ENCODE results near the gene PRPS1. TPM values are rescaled to one million over a fixed set of nuclear protein-coding genes. Genes with fewer than 3 reads are reported as not detected.

The PRPS1 gene
- 54.4 and 80.5 TPM in 2 replicates for total RNA-seq (2016; rRNA removed; fragmentation: Illumina TruSeq; extraction: Trizol)
- 9.9 and 13.0 TPM in 2 replicates for total RNA-seq (2016; cell fraction: cytosol; rRNA removed; fragmentation: Illumina TruSeq; extraction: Trizol; ENCODE audit: low read depth)
- total RNA-seq (2016; cell fraction: insoluble cytoplasmic fraction; rRNA removed; fragmentation: Illumina TruSeq; extraction: Trizol), result 52.3 and 82.1 TPM in 2 replicates
- total RNA-seq (2016; cell fraction: membrane; rRNA removed; fragmentation: Illumina TruSeq; extraction: Trizol), result 25.7 and 27.0 TPM in 2 replicates
- 22.0 and 23.9 TPM in 2 replicates for total RNA-seq (2016; cell fraction: nucleus; rRNA removed; fragmentation: Illumina TruSeq; extraction: Trizol)
- 26.0 and 33.7 TPM in 2 replicates for polyA plus RNA-seq (2011; rRNA removed)
- polyA plus RNA-seq (2011; cell fraction: cytosol; rRNA removed), result 23.3 and 28.8 TPM in 2 replicates
- 7.3 and 8.4 TPM in 2 replicates for polyA plus RNA-seq (2011; cell fraction: nucleus; rRNA removed)
- polyA plus RNA-seq (2012), result 25.1 and 35.9 TPM in 2 replicates
- polyA plus RNA-seq (2016; cell fraction: cytosol; fragmentation: Illumina TruSeq; extraction: Trizol; ENCODE audit: low read depth), result 11.3 and 12.7 TPM in 2 replicates
- polyA plus RNA-seq (2016; cell fraction: insoluble cytoplasmic fraction; fragmentation: Illumina TruSeq; extraction: Trizol; ENCODE audit: low read depth), result 89.6 and 95.5 TPM in 2 replicates
- 18.7 and 19.3 TPM in 2 replicates for polyA plus RNA-seq (2016; cell fraction: membrane; fragmentation: Illumina TruSeq; extraction: Trizol; ENCODE audit: low read depth)
- 29.5 and 31.8 TPM in 2 replicates for polyA plus RNA-seq (2016; cell fraction: nucleus; fragmentation: Illumina TruSeq; extraction: Trizol; ENCODE audit: insufficient read depth, low read depth)
- 34.8 and 117 TPM in 2 replicates for polyA minus RNA-seq (2011; rRNA and poly(A)+ RNA removed; ENCODE audit: low replicate concordance)
- polyA minus RNA-seq (2011; cell fraction: cytosol; rRNA and poly(A)+ RNA removed), result 20.4 and 21.6 TPM in 2 replicates
- polyA minus RNA-seq (2011; cell fraction: nucleus; rRNA and poly(A)+ RNA removed), result 13.6 and 17.8 TPM in 2 replicates
- percentile 73 among the genes with signal in this experiment for Bru-seq, nascent RNA
- percentile 85 among the genes with signal in this experiment for BruChase-seq, experiment 1, labeled RNA remaining after a 6-hour chase
- BruChase-seq, experiment 2, labeled RNA remaining after a 2-hour chase, result percentile 74 among the genes with signal in this experiment
- long read RNA-seq, experiment 1, transcript PRPS1-204 (7 exons, 2,152 nt), result major isoform, 23 of 28 reads
- long read RNA-seq, experiment 1, partial matches to known transcripts, result 2 of 28 reads
- long read RNA-seq, experiment 1, other reads (novel, unspliced or antisense), result 3 of 28 reads
- long read RNA-seq, experiment 2, transcript PRPS1-204 (7 exons, 2,152 nt), result major isoform, 44 of 57 reads
- long read RNA-seq, experiment 2, partial matches to known transcripts, result 3 of 57 reads
- long read RNA-seq, experiment 2, other reads (novel, unspliced or antisense), result 10 of 57 reads

- Histone ChIP-seq H3K9ac (ENCODE audit: insufficient read depth, low read depth, low read length) (peak within 1 kb of the TSS; percentile 77), H3K9me3 (ENCODE audit: low read length) (no peaks in the 10 kb centered on the region), H3K4me2 (ENCODE audit: low read depth, low read length) (peak within 1 kb of the TSS; percentile 81), H4K20me1 (ENCODE audit: insufficient read depth, low read length) (0 out of 2 replicates have a peak, but pooled peaks cover 2% of the 10 kb centered on the region), H3K27me3 (ENCODE audit: control insufficient read depth in 1 of 2, insufficient read depth in 2 of 2, low read length in 2 of 2) (no peaks in the 10 kb centered on the region; a peak in 1 of 5 replicates), H3K27ac (ENCODE audit: extremely low read length, insufficient read depth, low read length) (peak within 1 kb of the TSS; percentile 74), H3K4me1 (ENCODE audit: insufficient read depth, low read length) (peaks cover 30% of the 10 kb centered on the region), H3K79me2 (ENCODE audit: insufficient read depth, low read length) (peaks cover 40% of the 10 kb centered on the region), H2AFZ (ENCODE audit: low read length) (peak within 1 kb of the TSS; percentile 54), H3K4me3 (replicated peaks in 1 of 3; ENCODE audit: insufficient read depth in 1 of 3, low read depth in 2 of 3, low read length in 3 of 3) (peak within 1 kb of the TSS; percentile 63 to 82 (median 78)), H3K36me3 (replicated peaks in 1 of 2; ENCODE audit: control insufficient read depth in 1 of 2, insufficient read depth in 2 of 2, low read length in 2 of 2) (no peaks in the 10 kb centered on the region)
- ChIA-PET POLR2A (interaction anchor here (0.6 to 1.7 kb wide), 5 partner anchors 25 to 696 kb away, joined by 3 to 5 read pairs (median 3); partner anchors contain the start of gene PSMD10), CTCF (ENCODE audit: low intra/inter-chr PET ratio, low total read pairs) (no interaction called here)
- peak; percentile 99 for ATAC-seq
- 0% methylated on average over 3 of the region's 37 CpGs for WGBS (ENCODE audit: low lambda C conversion rate)
- in situ Hi-C loops (cut with HindIII; ENCODE audit: extremely low pct_ligation_motif_present, low pct_unique_long_range_greater_than_20kb), result no loop called here
- DNase-seq (ENCODE audit: low spot score), result peak; percentile 89
- BruUV-seq (replicated peaks), result no TSS peak
- intact Hi-C loops (cut with micrococcal nuclease; ENCODE audit: unreplicated experiment), result no loop called here
- FAIRE-seq, result peak; percentile 82
- TF ChIP-seq TEAD3 (CRISPR knock-in tag; optimal IDR thresholded peaks at IDR 0.05; ENCODE audit: borderline replicate concordance) (peak; percentile 66), RBM39 (IDR thresholded peaks at IDR 0.05; ENCODE audit: low read depth, low read length, poor library complexity, severe bottlenecking) (no peak), ZNF660 (CRISPR knock-in tag; IDR thresholded peaks at IDR 0.05; ENCODE audit: borderline replicate concordance, low read depth) (no peak), ZGPAT (CRISPR knock-in tag; IDR thresholded peaks at IDR 0.05) (no peak), ZNF333 (CRISPR knock-in tag; IDR thresholded peaks at IDR 0.05; ENCODE audit: borderline replicate concordance) (no peak), ZNF558 (CRISPR knock-in tag; IDR thresholded peaks at IDR 0.05; ENCODE audit: borderline replicate concordance) (no peak), ARNTL (CRISPR knock-in tag; IDR thresholded peaks at IDR 0.05) (no peak), POLR2AphosphoS2 (IDR thresholded peaks at IDR 0.05; ENCODE audit: low read depth, low read length) (no peak), HNRNPLL (IDR thresholded peaks at IDR 0.05; ENCODE audit: low read depth, low read length, poor library complexity, severe bottlenecking) (peak; percentile 77), ZNF652 (CRISPR knock-in tag; IDR thresholded peaks at IDR 0.05; ENCODE audit: borderline replicate concordance, low read depth) (no peak), ZMYM2 (CRISPR knock-in tag; IDR thresholded peaks at IDR 0.05) (no peak), FOXM1 (CRISPR knock-in tag; IDR thresholded peaks at IDR 0.05) (no peak), JUN (CRISPR knock-in tag; IDR thresholded peaks at IDR 0.05) (no peak), ZFX (CRISPR knock-in tag; IDR thresholded peaks at IDR 0.05; ENCODE audit: low read depth) (peak; percentile 37; the same call in 1 of the 2 replicates), PHF8 (CRISPR knock-in tag; IDR thresholded peaks at IDR 0.05) (peak; percentile 74)
- TF ChIP-seq, protein P1, sequence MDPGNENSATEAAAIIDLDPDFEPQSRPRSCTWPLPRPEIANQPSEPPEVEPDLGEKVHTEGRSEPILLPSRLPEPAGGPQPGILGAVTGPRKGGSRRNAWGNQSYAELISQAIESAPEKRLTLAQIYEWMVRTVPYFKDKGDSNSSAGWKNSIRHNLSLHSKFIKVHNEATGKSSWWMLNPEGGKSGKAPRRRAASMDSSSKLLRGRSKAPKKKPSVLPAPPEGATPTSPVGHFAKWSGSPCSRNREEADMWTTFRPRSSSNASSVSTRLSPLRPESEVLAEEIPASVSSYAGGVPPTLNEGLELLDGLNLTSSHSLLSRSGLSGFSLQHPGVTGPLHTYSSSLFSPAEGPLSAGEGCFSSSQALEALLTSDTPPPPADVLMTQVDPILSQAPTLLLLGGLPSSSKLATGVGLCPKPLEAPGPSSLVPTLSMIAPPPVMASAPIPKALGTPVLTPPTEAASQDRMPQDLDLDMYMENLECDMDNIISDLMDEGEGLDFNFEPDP (CRISPR knock-in tag; conservative IDR thresholded peaks at IDR 0.05), result no peak
Observed at GRCh38 chrX:107627838-107628661, at the start of gene PRPS1. Gene PRPS1, plus strand, starts transcription at chrX:107628510. Its CDS starts 119 bp downstream, at chrX:107628629.

Measured in HepG2 (cell line).